NCI-H510A treated with DMSO at 0.1 percent for 48 hours (cell line): ENCODE data around the gene MUCL3.
"Not testable (repeated sequence)": the region's sequence is repeated elsewhere in the genome, so short reads cannot be mapped to it uniquely, and the experiment has no call there.

Experiments used
- DNase-seq: peaks from one replicate; lab custom pipeline; 2025; lab: John Stamatoyannopoulos, UW

Gene MUCL3

DNA sequence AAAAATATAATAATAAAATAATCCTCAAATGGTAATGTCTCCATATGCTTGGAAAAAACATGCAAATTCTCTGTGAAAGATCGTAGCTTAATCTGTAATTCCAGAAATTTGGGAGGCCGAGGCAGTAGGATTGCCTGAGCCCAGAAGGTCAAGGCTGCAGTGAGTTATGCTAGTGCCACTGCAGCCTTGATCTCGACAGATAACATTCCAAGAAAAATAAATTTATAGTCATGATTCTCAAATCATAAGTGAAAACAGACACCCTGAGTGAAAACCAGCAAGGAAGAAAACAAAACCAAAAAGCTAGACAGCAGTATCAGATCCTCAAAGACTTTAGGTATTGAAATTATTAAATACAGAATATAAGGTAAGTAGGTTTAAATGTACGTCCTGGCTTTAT lies 38.9 kb downstream of the MUCL3 start:
- DNase-seq, result no peak

DNA sequence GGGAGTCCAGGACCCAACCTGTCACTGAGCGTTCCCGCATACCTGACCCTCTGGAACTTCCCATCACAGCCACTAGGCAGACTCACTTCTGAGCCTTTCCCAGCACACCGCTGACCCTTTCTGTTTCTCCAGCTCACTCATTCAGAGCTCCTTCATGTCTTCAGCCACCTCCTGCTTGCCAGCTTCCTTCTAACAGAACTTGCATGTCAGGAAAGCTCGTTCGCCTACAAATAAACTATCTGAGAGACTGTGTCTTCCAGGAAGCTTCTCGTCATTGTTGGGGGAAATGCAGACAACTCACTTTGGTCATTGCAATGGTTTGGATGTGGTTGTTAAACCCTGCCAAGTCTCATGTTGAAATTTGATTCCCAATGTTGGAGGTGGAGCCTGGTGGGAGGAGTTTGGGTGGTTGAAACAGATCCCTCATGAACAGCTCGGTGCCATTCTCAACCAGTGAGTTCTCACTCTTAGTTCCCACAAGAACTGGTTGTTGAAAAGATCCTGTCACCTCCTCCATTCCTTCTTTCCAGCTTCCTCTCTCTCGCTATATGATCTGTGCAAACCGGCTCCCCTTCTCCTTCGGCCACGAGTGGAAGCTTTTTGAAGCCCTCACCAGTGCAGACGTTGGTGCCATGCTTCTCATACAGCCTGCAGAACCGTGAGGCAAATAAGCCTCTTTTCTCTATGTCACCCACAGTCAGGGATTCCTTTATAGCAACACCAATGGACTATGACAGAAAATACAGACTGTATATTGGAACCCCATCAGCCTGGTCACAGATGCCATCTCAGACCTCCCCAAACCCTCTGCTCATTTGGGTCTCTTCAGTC lies 41.4 kb downstream of the MUCL3 start:
- DNase-seq, result no peak

DNA sequence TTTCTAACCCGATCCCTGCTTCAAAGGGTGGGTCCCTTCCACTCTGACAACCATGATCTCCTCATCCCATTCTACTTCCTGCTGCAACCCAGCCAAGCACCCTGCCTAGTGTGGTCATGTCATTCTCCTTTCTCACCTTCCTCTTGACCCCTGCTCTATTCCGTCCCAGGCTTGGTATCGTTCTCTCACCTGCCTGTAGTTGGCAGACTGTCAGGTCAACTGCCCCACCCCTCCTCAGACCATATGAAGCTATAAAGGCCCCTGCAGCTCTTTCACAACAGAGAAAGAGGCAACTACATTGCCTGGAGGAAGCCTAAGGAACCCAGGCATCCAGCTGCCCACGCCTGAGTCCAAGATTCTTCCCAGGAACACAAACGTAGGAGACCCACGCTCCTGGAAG lies 42.7 kb downstream of the MUCL3 start, which contains the start of gene MUC21:
MUC21 (plus strand) TSS at position 280 of the 400 bp plus-strand sequence. CDS start 241 bp downstream, outside the sequence.
- no peak for DNase-seq

DNA sequence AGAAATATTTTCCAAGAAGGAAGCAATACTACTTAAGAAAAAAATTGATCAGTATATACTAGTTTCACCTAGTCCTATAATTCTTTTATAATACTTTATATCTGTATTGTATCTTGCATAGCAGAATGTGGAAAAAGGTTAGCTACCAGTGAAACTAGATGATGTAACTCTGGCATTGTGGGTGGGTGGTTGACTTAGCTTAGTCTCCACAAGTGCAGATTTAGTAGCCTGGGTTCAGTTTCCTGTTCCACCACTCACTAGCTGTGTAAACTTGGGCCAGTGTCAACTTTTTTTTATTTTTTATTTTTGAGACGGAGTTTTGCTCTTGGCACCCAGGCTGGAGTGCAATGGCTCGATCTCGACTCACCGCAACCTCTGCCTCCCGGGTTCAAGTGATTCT lies 44.7 kb downstream of the MUCL3 start:
- no peak for DNase-seq

DNA sequence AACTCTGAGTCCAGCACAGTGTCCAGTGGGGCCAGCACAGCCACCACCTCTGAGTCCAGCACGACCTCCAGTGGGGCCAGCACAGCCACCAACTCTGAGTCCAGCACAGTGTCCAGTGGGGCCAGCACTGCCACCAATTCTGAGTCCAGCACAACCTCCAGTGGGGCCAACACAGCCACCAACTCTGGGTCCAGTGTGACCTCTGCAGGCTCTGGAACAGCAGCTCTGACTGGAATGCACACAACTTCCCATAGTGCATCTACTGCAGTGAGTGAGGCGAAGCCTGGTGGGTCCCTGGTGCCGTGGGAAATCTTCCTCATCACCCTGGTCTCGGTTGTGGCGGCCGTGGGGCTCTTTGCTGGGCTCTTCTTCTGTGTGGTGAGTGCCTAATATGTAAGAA lies 46.5 kb downstream of the MUCL3 start:
- no peak for DNase-seq

DNA sequence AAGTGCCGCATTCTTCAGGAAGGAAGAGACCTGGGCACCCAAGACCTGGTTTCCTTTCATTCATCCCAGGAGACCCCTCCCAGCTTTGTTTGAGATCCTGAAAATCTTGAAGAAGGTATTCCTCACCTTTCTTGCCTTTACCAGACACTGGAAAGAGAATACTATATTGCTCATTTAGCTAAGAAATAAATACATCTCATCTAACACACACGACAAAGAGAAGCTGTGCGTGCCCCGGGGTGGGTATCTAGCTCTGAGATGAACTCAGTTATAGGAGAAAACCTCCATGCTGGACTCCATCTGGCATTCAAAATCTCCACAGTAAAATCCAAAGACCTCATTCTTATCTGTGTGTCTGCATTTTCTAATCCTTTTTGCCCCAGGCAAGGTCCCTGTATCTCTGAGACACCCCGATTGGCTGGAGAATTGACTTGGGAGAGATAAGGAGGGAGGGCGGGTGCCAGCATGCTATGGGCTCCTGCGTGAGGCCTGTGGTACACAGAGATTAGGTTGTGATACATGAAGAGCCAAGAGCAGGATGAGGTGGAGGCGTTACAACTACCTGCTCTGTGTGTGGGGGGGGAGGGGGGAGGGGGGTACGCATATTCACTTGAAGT lies 47.5 kb downstream of the MUCL3 start:
- no peak for DNase-seq

DNA sequence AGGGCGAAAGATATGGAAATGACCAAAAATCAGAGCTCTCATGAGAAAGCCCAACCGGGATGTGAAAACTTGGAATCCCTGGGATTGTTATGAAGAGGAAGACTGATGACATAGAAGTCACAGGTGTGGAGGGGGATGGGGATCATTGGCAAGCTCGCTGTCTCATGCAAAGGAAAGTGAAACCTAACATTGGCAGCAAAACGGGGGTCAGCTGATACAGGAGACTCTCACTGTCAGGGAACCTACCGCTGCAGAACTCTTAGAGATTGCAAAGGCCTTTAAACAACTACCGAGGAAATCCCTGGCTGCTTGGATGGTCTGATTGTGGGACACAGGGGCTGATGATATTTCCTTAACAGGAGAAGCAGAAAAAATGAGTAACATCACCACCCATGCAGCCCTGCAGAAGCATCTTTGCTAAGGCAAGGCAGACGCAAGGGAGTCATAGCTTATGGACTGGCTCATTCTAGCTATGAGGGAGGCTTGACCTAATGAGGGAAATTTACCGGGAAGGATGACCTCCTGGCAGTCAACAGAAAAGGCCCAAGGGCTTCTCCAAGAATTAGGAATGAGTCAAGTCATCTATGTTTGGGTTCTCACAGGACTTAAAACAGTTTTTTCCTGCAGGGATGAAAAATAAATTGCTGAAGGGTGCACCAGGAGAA lies 49.8 kb downstream of the MUCL3 start:
- DNase-seq, result no peak

DNA sequence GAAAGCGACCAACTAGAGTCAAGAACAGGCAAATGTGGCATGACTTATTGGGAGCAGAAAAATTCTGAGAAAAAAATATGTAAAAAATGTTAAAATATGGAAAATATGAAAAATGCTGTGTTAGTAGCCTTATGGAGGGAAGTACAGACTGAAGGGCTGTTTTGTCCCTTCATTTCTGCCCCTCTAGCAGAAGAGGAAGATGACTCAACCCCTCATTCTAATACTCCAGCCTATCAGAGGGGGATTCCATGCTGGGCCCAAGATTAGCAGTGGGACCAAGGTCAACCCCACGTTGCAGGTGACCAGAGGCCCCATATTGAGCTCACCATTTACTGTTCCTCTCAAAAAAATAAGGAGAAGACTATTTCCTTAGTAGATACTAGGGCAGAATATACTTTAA lies 51.1 kb downstream of the MUCL3 start:
- DNase-seq, result no peak

DNA sequence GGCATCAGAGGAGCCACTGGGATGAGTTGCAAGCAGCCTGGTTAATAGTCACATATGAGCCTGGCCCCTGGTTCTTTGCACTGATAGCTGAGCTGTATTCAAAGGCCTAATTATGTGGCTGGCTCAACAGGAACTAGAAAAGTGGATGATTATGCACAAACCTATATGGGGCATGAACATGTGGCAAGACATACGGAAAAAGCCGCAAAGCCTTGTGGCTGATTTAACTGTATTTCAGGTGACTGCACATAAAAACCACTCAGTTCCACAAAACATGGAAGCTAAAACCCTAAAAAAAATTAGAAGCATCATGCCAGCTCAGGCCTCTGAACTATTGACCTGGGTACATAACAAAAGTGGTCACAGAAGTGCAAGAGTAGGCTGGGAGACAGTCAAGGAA lies 56.5 kb downstream of the MUCL3 start:
- no peak for DNase-seq

DNA sequence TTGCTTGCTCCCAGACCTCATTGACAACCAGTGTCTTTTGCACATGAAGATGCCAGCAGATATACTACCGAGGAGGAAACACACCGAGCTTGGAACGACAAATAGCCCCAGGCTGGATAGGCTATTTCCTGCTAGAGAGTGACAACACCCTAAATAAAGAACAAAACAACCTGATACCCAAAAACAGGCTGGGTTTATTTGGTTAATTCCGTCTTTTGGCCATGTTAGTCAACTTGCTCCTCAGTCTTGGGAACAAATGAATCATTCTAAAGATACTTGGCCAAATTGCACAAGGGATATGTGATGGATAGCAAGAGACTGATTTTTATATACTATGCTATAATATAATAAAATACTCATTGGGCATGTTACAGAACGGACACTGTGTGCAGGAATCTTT lies 58.0 kb downstream of the MUCL3 start:
- DNase-seq, result no peak

DNA sequence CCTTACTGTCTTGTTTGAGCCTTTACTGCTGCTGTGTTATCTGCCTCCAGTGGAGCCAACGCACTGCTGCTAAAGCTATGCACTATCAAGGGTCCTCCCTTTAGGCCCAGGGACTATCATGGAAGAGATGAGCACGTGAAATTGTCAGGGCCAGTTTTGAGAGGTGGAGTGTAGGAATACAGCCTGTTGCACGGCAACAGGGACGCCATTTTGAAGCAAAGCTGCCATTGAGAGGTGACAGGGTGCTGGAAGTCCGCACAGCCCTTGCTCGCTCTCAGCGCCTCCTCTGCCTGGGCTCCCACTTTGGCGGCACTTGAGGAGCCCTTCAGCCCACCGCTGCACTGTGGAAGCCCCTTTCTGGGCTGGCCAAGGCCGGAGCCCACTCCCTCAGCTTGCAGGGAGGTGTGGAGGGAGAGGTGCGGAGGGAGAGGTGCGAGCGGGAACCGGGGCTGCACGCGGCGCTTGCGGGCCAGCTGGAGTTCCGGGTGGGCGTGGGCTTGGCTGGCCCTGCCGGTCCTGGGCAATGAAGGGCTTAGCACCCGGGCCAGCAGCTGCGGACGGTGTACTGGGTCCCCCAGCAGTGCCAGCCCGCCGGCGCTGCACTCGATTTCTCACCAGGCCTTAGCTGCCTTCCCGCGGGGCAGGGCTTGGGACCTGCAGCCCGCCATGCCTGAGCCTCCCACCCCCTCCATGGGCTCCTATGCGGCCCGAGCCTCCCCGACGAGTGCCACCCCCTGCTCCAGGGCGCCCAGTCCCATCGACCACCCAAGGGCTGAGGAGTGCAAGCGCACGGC lies 59.5 kb downstream of the MUCL3 start:
- DNase-seq, result not testable (repeated sequence)

DNA sequence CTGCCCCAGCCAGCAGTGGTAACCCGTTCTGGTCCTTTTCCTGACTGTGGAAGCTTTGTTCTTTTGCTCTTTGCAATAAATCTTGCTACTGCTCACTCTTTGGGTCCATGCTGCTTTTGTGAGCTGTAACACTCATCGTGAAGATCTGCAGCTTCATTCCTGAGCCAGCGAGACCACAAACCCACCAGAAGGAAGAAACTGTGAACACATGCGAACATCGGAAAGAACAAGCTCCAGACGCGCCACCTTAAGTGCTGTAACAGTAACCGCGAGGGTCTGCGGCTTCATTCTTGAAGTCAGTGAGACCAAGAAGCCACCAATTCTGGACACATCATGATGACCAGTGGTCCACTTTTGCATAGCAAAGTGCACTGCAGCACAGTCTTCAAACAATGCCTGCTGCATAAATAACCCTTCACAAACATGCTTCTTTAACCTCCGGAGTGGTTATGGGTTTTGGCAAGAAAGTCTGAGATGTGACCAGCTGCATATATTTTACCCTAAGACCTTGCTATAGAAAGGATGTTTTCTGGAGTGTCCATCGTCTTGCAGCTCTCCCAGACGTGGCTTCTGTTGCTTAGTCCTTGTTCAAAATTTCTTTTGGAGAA lies 60.6 kb downstream of the MUCL3 start:
- DNase-seq, result no peak

DNA sequence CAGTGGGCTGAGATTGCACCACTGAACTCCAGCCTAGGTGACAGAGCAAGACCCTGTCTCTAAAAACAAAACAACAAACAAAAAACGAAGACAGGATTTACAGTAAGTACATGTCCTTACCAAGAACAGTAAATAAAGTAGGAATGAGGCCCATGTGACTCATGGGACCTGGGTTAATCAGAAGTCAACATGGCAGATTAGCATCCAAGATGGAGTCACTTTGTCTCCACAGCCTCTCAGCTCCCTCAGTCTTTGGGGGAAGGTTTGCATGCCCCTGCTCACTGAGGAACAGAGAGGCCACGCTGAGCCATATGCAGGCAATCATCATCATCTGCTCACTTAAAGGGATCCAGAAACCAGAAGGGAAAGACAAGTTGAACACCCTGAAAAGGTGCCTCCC lies 61.7 kb downstream of the MUCL3 start:
- no peak for DNase-seq
